Small intestine (tissue), 7 donors: ENCODE results near the gene ABCA7. TPM values are rescaled to one million over a fixed set of nuclear protein-coding genes. Genes with fewer than 3 reads are reported as not detected.

ENCODE experiments used
- DNase-seq, 2 donors: peaks; one replicate each; pipeline versions ENCODE4 v3.0.0 to v3.0.0-alpha.2; 2013
- FAIRE-seq: peaks from 2 replicates; lab custom pipeline; 2012; peaks lifted over from hg19 to GRCh38; lab: Jason Lieb, UNC
- H3K27ac ChIP-seq, 3 donors: one replicate each; pipeline ENCODE4 v1.5.1; 2013; ENCODE audit warnings: low read length in 2 of 3, mild to moderate bottlenecking in 2 of 3, control low read depth in 1 of 3, inconsistent platforms in 1 of 3, low read depth in 1 of 3, moderate library complexity in 1 of 3
- H3K27me3 ChIP-seq, 3 donors: one replicate each; pipeline ENCODE4 v1.6.1; 2013; ENCODE audit warnings: low read length in 3 of 3, inconsistent platforms in 1 of 3; ENCODE audit not compliant: control insufficient read depth in 3 of 3, insufficient read depth in 3 of 3
- H3K36me3 ChIP-seq, 3 donors: one replicate each; pipeline ENCODE4 v1.6.1; 2013; ENCODE audit warnings: low read length in 3 of 3, inconsistent platforms in 1 of 3, low read depth in 1 of 3, mild to moderate bottlenecking in 1 of 3, moderate library complexity in 1 of 3; ENCODE audit not compliant: control insufficient read depth in 3 of 3, insufficient read depth in 2 of 3
- H3K4me1 ChIP-seq, 3 donors: one replicate each; pipeline ENCODE4 v1.6.1; 2013; ENCODE audit warnings: low read length in 2 of 3, inconsistent platforms in 1 of 3, low read depth in 1 of 3, mild to moderate bottlenecking in 1 of 3, moderate library complexity in 1 of 3; ENCODE audit not compliant: control insufficient read depth in 3 of 3, insufficient read depth in 2 of 3
- H3K4me3 ChIP-seq, 3 donors: one replicate each; pipeline ENCODE4 v1.5.1; 2013; ENCODE audit warnings: low read length in 3 of 3, control low read depth in 1 of 3, inconsistent platforms in 1 of 3, low read depth in 1 of 3, mild to moderate bottlenecking in 1 of 3, moderate library complexity in 1 of 3
- H3K9me3 ChIP-seq, 2 donors: one replicate each; pipeline ENCODE4 v1.6.1; 2013; ENCODE audit warnings: low read depth in 1 of 2, low read length in 1 of 2; ENCODE audit not compliant: control insufficient read depth in 2 of 2, insufficient read depth in 1 of 2
- WGBS, 3 donors: extraction: QIAGEN DNeasy Blood & Tissue Kit; methylation state at CpG; one replicate each; pipeline ENCODE4 v1.1.7; 2013; 5-methylcytosine and 5-hydroxymethylcytosine counted together
- polyA plus RNA-seq, 4 donors: library from polyadenylated mRNA; stranded (reverse) in 3 of 4; unstranded in 1 of 4; fragments of 200-250 nt in 3 of 4; fragments of 120-200 nt in 1 of 4; gene quantifications; one replicate each; pipeline versions ENCODE4 v1.2.1 to v1.2.3, GENCODE V29; 2013
- donor health status: healthy with polysubstance abuse.
- donor health status: control.
- donor health status: control.
- donor health status: Bipolar disorder and iron deficiency.
- donor health status: healthy.

Gene ABCA7
- polyA plus RNA-seq, 4 donors, result 3.1 to 60.3 (median 20.2) TPM

- WGBS, 3 donors, result 83 to 86% (median 86%) methylated on average over 29 to 32 of the region's 32 CpGs
- Histone ChIP-seq H3K36me3 (peaks cover 14 to 59% (median 23%) of the 10 kb centered on the region in 3 donors), H3K27ac (no peak overlapping the region), H3K9me3 (no peaks in the 10 kb centered on the region), H3K4me3 (no peak overlapping the region), H3K27me3 (no peaks in the 10 kb centered on the region), H3K4me1 (peaks cover 0 to 47% (median 9%) of the 10 kb centered on the region in 3 donors)
- DNase-seq, result no peak
- no peak for FAIRE-seq
These were observed 66.2 kb downstream of the ABCA7 start for GRCh38 chr19:1105873-1106840.

- peaks cover 0 to 42% (median 9%) of the 10 kb centered on the region in 3 donors for H3K4me1 ChIP-seq
- DNase-seq (no peak), FAIRE-seq (no peak)
- 50 to 67% (median 62%) methylated on average over 17 of the region's 17 CpGs for WGBS, 3 donors
- H3K4me3 ChIP-seq, result no peak overlapping the region
- H3K27me3 ChIP-seq, result no peaks in the 10 kb centered on the region
- H3K9me3 ChIP-seq, result no peaks in the 10 kb centered on the region
- H3K27ac ChIP-seq, result no peak overlapping the region
- H3K36me3 ChIP-seq, result peaks cover 14 to 66% (median 26%) of the 10 kb centered on the region in 3 donors
These were observed 67.1 kb downstream of the ABCA7 start for GRCh38 chr19:1106841-1107660.

GRCh38 chr19:1107661-1108261 lies 67.9 kb downstream of the ABCA7 start:
- Histone ChIP-seq H3K4me3 (no peak overlapping the region), H3K27me3 (no peaks in the 10 kb centered on the region), H3K4me1 (peaks cover 0 to 41% (median 6%) of the 10 kb centered on the region in 3 donors), H3K9me3 (no peaks in the 10 kb centered on the region), H3K27ac (no peak overlapping the region), H3K36me3 (peaks cover 14 to 72% (median 32%) of the 10 kb centered on the region in 3 donors)
- DNase-seq, result no peak
- no peak for FAIRE-seq
- WGBS, 3 donors, result 87 to 90% (median 89%) methylated on average over 21 to 25 of the region's 25 CpGs

- FAIRE-seq (no peak), DNase-seq (no peak)
- Histone ChIP-seq H3K4me1 (peaks cover 0 to 40% (median 4%) of the 10 kb centered on the region in 3 donors), H3K4me3 (no peak overlapping the region), H3K9me3 (no peaks in the 10 kb centered on the region), H3K27me3 (no peaks in the 10 kb centered on the region), H3K27ac (no peak overlapping the region), H3K36me3 (peaks cover 14 to 77% (median 32%) of the 10 kb centered on the region in 3 donors)
- WGBS, 3 donors, result 94 to 95% (median 95%) methylated on average over 74 to 89 of the region's 89 CpGs
These were observed 68.6 kb downstream of the ABCA7 start for GRCh38 chr19:1108291-1109031.

- peaks cover 0 to 45% (median 6%) of the 10 kb centered on the region in 3 donors for H3K4me1 ChIP-seq
- 85 to 91% (median 90%) methylated on average over 43 to 48 of the region's 48 CpGs for WGBS, 3 donors
- DNase-seq, result no peak
These were observed 69.2 kb downstream of the ABCA7 start for GRCh38 chr19:1109032-1109551.

GRCh38 chr19:1109697-1110671 lies 70.1 kb downstream of the ABCA7 start:
- WGBS, 3 donors, result 91 to 94% (median 91%) methylated on average over 50 to 54 of the region's 54 CpGs
- H3K36me3 ChIP-seq, result peaks cover 14 to 89% (median 37%) of the 10 kb centered on the region in 3 donors
- no peaks in the 10 kb centered on the region for H3K27me3 ChIP-seq
- FAIRE-seq, result no peak
- H3K27ac ChIP-seq, result no peak overlapping the region
- peaks cover 0 to 46% (median 6%) of the 10 kb centered on the region in 3 donors for H3K4me1 ChIP-seq
- DNase-seq, result no peak
- H3K9me3 ChIP-seq, result no peaks in the 10 kb centered on the region
- H3K4me3 ChIP-seq, result no peak overlapping the region

More at GRCh38 chr19:1109032-1109551, 69.2 kb downstream of the ABCA7 start:
- H3K36me3 ChIP-seq, result peaks cover 14 to 84% (median 35%) of the 10 kb centered on the region in 3 donors
- FAIRE-seq, result no peak
- no peak overlapping the region for H3K27ac ChIP-seq
- no peaks in the 10 kb centered on the region for H3K9me3 ChIP-seq
- H3K4me3 ChIP-seq, result no peak overlapping the region
- H3K27me3 ChIP-seq, result no peaks in the 10 kb centered on the region
